ENCODE results near the gene AMHR2.
"Not testable (repeated sequence)": the region's sequence is repeated elsewhere in the genome, so short reads cannot be mapped to it uniquely, and the experiment has no call there.

AMHR2 gene

GRCh38 chr12:53418221-53418620, 5.4 kb upstream of the AMHR2 start:
- TF ChIP-seq, protein P1, sequence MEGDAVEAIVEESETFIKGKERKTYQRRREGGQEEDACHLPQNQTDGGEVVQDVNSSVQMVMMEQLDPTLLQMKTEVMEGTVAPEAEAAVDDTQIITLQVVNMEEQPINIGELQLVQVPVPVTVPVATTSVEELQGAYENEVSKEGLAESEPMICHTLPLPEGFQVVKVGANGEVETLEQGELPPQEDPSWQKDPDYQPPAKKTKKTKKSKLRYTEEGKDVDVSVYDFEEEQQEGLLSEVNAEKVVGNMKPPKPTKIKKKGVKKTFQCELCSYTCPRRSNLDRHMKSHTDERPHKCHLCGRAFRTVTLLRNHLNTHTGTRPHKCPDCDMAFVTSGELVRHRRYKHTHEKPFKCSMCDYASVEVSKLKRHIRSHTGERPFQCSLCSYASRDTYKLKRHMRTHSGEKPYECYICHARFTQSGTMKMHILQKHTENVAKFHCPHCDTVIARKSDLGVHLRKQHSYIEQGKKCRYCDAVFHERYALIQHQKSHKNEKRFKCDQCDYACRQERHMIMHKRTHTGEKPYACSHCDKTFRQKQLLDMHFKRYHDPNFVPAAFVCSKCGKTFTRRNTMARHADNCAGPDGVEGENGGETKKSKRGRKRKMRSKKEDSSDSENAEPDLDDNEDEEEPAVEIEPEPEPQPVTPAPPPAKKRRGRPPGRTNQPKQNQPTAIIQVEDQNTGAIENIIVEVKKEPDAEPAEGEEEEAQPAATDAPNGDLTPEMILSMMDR (IDR thresholded peaks at IDR 0.05; ENCODE audit: low read depth, low read length) = no peak
- no peak for TF ChIP-seq EZH2phosphoT487 (IDR thresholded peaks at IDR 0.05; ENCODE audit: low read depth)
- Histone ChIP-seq H3K4me3 (ENCODE audit: low read length) (no peak overlapping the region), H2AFZ (ENCODE audit: low read depth, low read length) (no peak overlapping the region), H3K27me3 (ENCODE audit: low read depth, low read length) (peaks cover 9% of the 10 kb centered on the region), H3K79me2 (ENCODE audit: low read length) (no peaks in the 10 kb centered on the region), H3K4me2 (ENCODE audit: low read length) (0 out of 2 replicates have a peak overlapping the region, but pooled peaks have one; percentile 18), H3K9ac (ENCODE audit: low read length) (no peak overlapping the region), H3K36me3 (replicated peaks; ENCODE audit: low read depth, low read length) (no peaks in the 10 kb centered on the region), H4K20me1 (ENCODE audit: insufficient read depth, low read length) (no peaks in the 10 kb centered on the region), H3K27ac (ENCODE audit: low read length) (no peak overlapping the region), H3K4me1 (ENCODE audit: low read length) (peaks cover 28% of the 10 kb centered on the region), H3K9me3 (ENCODE audit: insufficient read depth, low read length) (no peaks in the 10 kb centered on the region)

DNA sequence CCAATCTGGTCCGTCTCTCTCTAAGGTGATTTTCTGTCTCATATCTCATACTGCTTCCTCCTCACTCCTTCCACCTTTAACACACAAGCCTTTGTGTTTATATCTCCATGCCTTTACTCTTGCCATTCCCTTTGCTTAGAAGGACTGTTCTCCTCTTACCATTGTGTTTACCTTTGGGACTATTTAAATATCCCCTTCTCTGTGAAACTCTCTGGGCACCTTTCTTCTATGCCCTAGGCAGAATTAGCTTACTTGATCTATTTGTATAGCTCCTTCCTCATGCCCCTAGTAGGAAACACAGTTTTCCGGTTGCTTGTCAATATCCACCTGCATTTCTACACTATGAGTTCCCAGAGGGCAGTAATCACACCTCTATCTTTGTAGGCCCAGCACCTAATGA, 3.9 kb upstream of the AMHR2 start:
- no peaks in the 10 kb centered on the region for H3K36me3 ChIP-seq (replicated peaks; ENCODE audit: low read depth, low read length)
- no peaks in the 10 kb centered on the region for H4K20me1 ChIP-seq (ENCODE audit: insufficient read depth, low read length)
- no peak overlapping the region for H3K4me3 ChIP-seq (ENCODE audit: low read length)
- H3K4me1 ChIP-seq (ENCODE audit: low read length) = peaks cover 28% of the 10 kb centered on the region
- H3K27me3 ChIP-seq (ENCODE audit: low read depth, low read length) = peaks cover 9% of the 10 kb centered on the region
- H3K27ac ChIP-seq (ENCODE audit: low read length) = no peak overlapping the region
- no peaks in the 10 kb centered on the region for H3K79me2 ChIP-seq (ENCODE audit: low read length)
- H3K9ac ChIP-seq (ENCODE audit: low read length) = no peak overlapping the region
- H3K4me2 ChIP-seq (ENCODE audit: low read length) = no peak overlapping the region
- no peak overlapping the region for H2AFZ ChIP-seq (ENCODE audit: low read depth, low read length)
- TF ChIP-seq, protein P1 (IDR thresholded peaks at IDR 0.05; ENCODE audit: low read depth, low read length) = no peak
- no peak for TF ChIP-seq EZH2phosphoT487 (IDR thresholded peaks at IDR 0.05; ENCODE audit: low read depth)
- H3K9me3 ChIP-seq (ENCODE audit: insufficient read depth, low read length) = no peaks in the 10 kb centered on the region

- not testable (repeated sequence) for H3K79me2 ChIP-seq (ENCODE audit: low read length); H3K27me3 ChIP-seq (ENCODE audit: low read depth, low read length); H2AFZ ChIP-seq (ENCODE audit: low read depth, low read length); H3K4me3 ChIP-seq (ENCODE audit: low read length); H3K9me3 ChIP-seq (ENCODE audit: insufficient read depth, low read length); H4K20me1 ChIP-seq (ENCODE audit: insufficient read depth, low read length); H3K4me2 ChIP-seq (ENCODE audit: low read length); H3K9ac ChIP-seq (ENCODE audit: low read length); H3K36me3 ChIP-seq (replicated peaks; ENCODE audit: low read depth, low read length); H3K27ac ChIP-seq (ENCODE audit: low read length)
- peaks cover 21% of the 10 kb centered on the region for H3K4me1 ChIP-seq (ENCODE audit: low read length)
These were observed 1.4 kb upstream of the AMHR2 start for GRCh38 chr12:53422247-53422646.

GRCh38 chr12:53424626-53425514, 1.2 kb downstream of the AMHR2 start:
- TF ChIP-seq, protein P1 (IDR thresholded peaks at IDR 0.05; ENCODE audit: low read depth, low read length) = no peak
- no peak for TF ChIP-seq EZH2phosphoT487 (IDR thresholded peaks at IDR 0.05; ENCODE audit: low read depth)
- Histone ChIP-seq H3K36me3 (replicated peaks; ENCODE audit: low read depth, low read length) (no peaks in the 10 kb centered on the region), H3K4me3 (ENCODE audit: low read length) (no peak overlapping the region), H3K9me3 (ENCODE audit: insufficient read depth, low read length) (no peaks in the 10 kb centered on the region), H3K27me3 (ENCODE audit: low read depth, low read length) (peaks cover 5% of the 10 kb centered on the region), H3K4me2 (ENCODE audit: low read length) (no peak overlapping the region), H3K79me2 (ENCODE audit: low read length) (no peaks in the 10 kb centered on the region), H3K27ac (ENCODE audit: low read length) (no peak overlapping the region), H4K20me1 (ENCODE audit: insufficient read depth, low read length) (no peaks in the 10 kb centered on the region), H2AFZ (ENCODE audit: low read depth, low read length) (no peak overlapping the region), H3K9ac (ENCODE audit: low read length) (no peak overlapping the region), H3K4me1 (ENCODE audit: low read length) (peaks cover 3% of the 10 kb centered on the region; the same call in 1 of the 2 replicates)

Data from OCI-LY3 (cell line).